ENCODE results near the gene ID2. TPM values are rescaled to one million over a fixed set of nuclear protein-coding genes. Genes with fewer than 3 reads are reported as not detected.
"Not testable (repeated sequence)": the region's sequence is repeated elsewhere in the genome, so short reads cannot be mapped to it uniquely, and the experiment has no call there.

Gene ID2
- total RNA-seq, 2 donors from 2014 or later, result 172 to 238 TPM

GRCh38 chr2:8725838-8726237, 44.0 kb downstream of the ID2 start:
- Histone ChIP-seq H3K27me3 (replicated peaks; ENCODE audit: insufficient read depth) (no peaks in the 10 kb centered on the region), H3K4me1 (replicated peaks) (no peaks in the 10 kb centered on the region), H3K27ac (no peak overlapping the region), H3K4me3 (no peak overlapping the region), H3K9me3 (no peaks in the 10 kb centered on the region), H3K36me3 (no peaks in the 10 kb centered on the region)
- no peak for DNase-seq (ENCODE audit: low spot score)
- TF ChIP-seq POLR2AphosphoS5 (IDR thresholded peaks at IDR 0.05), result no peak
- TF ChIP-seq CTCF (IDR thresholded peaks at IDR 0.05), result no peak
- no peak for TF ChIP-seq POLR2A (IDR thresholded peaks at IDR 0.05)
- 89% methylated on average over 7 of the region's 7 CpGs for WGBS
- intact Hi-C loops (cut with DNase I), result no loop called here

GRCh38 chr2:8728305-8729015, 46.6 kb downstream of the ID2 start:
- Histone ChIP-seq H3K9me3 (no peaks in the 10 kb centered on the region), H3K27ac (no peak overlapping the region), H3K4me3 (no peak overlapping the region), H3K36me3 (no peaks in the 10 kb centered on the region), H3K27me3 (replicated peaks; ENCODE audit: insufficient read depth) (no peaks in the 10 kb centered on the region), H3K4me1 (replicated peaks) (no peaks in the 10 kb centered on the region)
- no peak for TF ChIP-seq CTCF (IDR thresholded peaks at IDR 0.05)
- no peak for TF ChIP-seq POLR2AphosphoS5 (IDR thresholded peaks at IDR 0.05)
- TF ChIP-seq POLR2A (IDR thresholded peaks at IDR 0.05), result no peak
- intact Hi-C loops (cut with DNase I), result no loop called here
- WGBS, result 88% methylated on average over 7 of the region's 7 CpGs
- no peak for DNase-seq (ENCODE audit: low spot score)

- H3K4me1 ChIP-seq (replicated peaks); H3K36me3 ChIP-seq; H3K9me3 ChIP-seq; H3K27ac ChIP-seq; H3K27me3 ChIP-seq (replicated peaks; ENCODE audit: insufficient read depth); DNase-seq (ENCODE audit: low spot score); intact Hi-C loops (cut with DNase I); H3K4me3 ChIP-seq: not testable (repeated sequence)
- WGBS, result 84% methylated on average over 5 of the region's 5 CpGs
Observed at GRCh38 chr2:8729101-8729500, 47.2 kb downstream of the ID2 start.

- no peak for DNase-seq (ENCODE audit: low spot score)
- Histone ChIP-seq H3K27ac (no peak overlapping the region), H3K9me3 (no peaks in the 10 kb centered on the region), H3K27me3 (replicated peaks; ENCODE audit: insufficient read depth) (no peaks in the 10 kb centered on the region), H3K4me1 (replicated peaks) (no peaks in the 10 kb centered on the region), H3K36me3 (no peaks in the 10 kb centered on the region), H3K4me3 (no peak overlapping the region)
- TF ChIP-seq POLR2A (IDR thresholded peaks at IDR 0.05) (no peak), POLR2AphosphoS5 (IDR thresholded peaks at IDR 0.05) (no peak), CTCF (IDR thresholded peaks at IDR 0.05) (no peak)
- 82% methylated on average over 9 of the region's 9 CpGs for WGBS
- intact Hi-C loops (cut with DNase I), result no loop called here
Observed at GRCh38 chr2:8729939-8730338, 48.1 kb downstream of the ID2 start.

- DNase-seq (ENCODE audit: low spot score), result no peak
- intact Hi-C loops (cut with DNase I), result no loop called here
- H3K27me3 ChIP-seq (replicated peaks; ENCODE audit: insufficient read depth), result no peaks in the 10 kb centered on the region
- no peak overlapping the region for H3K4me3 ChIP-seq
- H3K36me3 ChIP-seq, result no peaks in the 10 kb centered on the region
- no peak for TF ChIP-seq CTCF (IDR thresholded peaks at IDR 0.05)
- TF ChIP-seq POLR2A (IDR thresholded peaks at IDR 0.05), result no peak
- TF ChIP-seq POLR2AphosphoS5 (IDR thresholded peaks at IDR 0.05), result no peak
- H3K4me1 ChIP-seq (replicated peaks), result no peaks in the 10 kb centered on the region
- no peaks in the 10 kb centered on the region for H3K9me3 ChIP-seq
- H3K27ac ChIP-seq, result no peak overlapping the region
- 95% methylated on average over 10 of the region's 10 CpGs for WGBS
Observed at GRCh38 chr2:8732601-8733000, 50.7 kb downstream of the ID2 start.

Other genes starting within 250 kb of the ID2 start
- gene KIDINS220, start 155.6 kb downstream of the ID2 start, total RNA-seq, result 10 to 100 TPM; 46.2 to 84.5 TPM